HEK293 (cell line): ENCODE data around the gene FUT3.

Source experiments
- CTCF ChIA-PET: fragments of 350-600 bp; formaldehyde crosslinking; extraction: SDS; loops from one replicate; lab custom pipeline; 2021; ENCODE audit warnings: antibody characterized with exemption; lab: Yijun Ruan, JAX
- POLR2A ChIA-PET: fragments of 300-600 bp; formaldehyde crosslinking; extraction: SDS; loops from one replicate; lab custom pipeline; 2020; ENCODE audit warnings: antibody characterized with exemption, inconsistent platforms; lab: Yijun Ruan, JAX
- H3K27ac ChIP-seq: fragments of 200-500 bp; sonication (Bioruptor generic); 2 replicates; pipeline ENCODE4 v1.5.1; 2014; ENCODE audit warnings: low read depth, low read length, control low read depth, inconsistent platforms; ENCODE audit errors: extremely low read depth
- H3K36me3 ChIP-seq, 2 experiments: fragments of 200-500 bp in 1 of 2; sonication (Bioruptor generic) in 1 of 2; 1 replicate in 1 of 2; 2 replicates in 1 of 2; pipeline ENCODE4 v1.5.1; 2014 to 2017; ENCODE audit warnings: inconsistent platforms in 2 of 2, low read length in 2 of 2; ENCODE audit not compliant: control insufficient read depth in 2 of 2, insufficient read depth in 1 of 2
- H3K4me1 ChIP-seq: fragments of 200-500 bp; sonication (Bioruptor generic); 2 replicates; pipeline ENCODE4 v1.5.1; 2014; ENCODE audit warnings: mild to moderate bottlenecking, low read length, inconsistent platforms; ENCODE audit not compliant: control insufficient read depth, insufficient read depth
- H3K4me3 ChIP-seq: 2 replicates; pipeline ENCODE4 v1.5.1; 2011; ENCODE audit warnings: low read depth, mild to moderate bottlenecking, control low read depth, low read length, moderate library complexity
- H3K9me3 ChIP-seq: fragments of 200-500 bp; sonication (Bioruptor generic); 2 replicates; pipeline ENCODE4 v1.5.1; 2014; ENCODE audit warnings: low read depth, low read length, inconsistent platforms; ENCODE audit not compliant: control insufficient read depth, insufficient read depth
- GFI1B ChIP-seq: fragments of 450-650 bp; formaldehyde crosslinking; IDR thresholded peaks from 2 replicates; pipeline ENCODE4 v1.5.1; 2016; ENCODE audit warnings: missing biosample characterization, missing genetic modification characterization
- HOXC10 ChIP-seq: sonication (generic); formaldehyde crosslinking; IDR thresholded peaks from 2 replicates; pipeline ENCODE4 v1.8.1; 2023; ENCODE audit warnings: mild to moderate bottlenecking, missing genetic modification reagents
- SCRT1 ChIP-seq: fragments of 450-650 bp; formaldehyde crosslinking; IDR thresholded peaks from 2 replicates; pipeline ENCODE4 v1.5.1; 2016; ENCODE audit warnings: missing biosample characterization, missing genetic modification characterization, borderline replicate concordance
- SP2 ChIP-seq: fragments of 450-650 bp; formaldehyde crosslinking; IDR thresholded peaks from 2 replicates; pipeline ENCODE4 v1.5.1; 2016; ENCODE audit warnings: missing biosample characterization, missing genetic modification characterization
- YY1 ChIP-seq: fragments of 450-650 bp; formaldehyde crosslinking; IDR thresholded peaks from 2 replicates; pipeline ENCODE4 v1.5.1; 2018; ENCODE audit warnings: missing biosample characterization, missing genetic modification characterization
- YY2 ChIP-seq: fragments of 450-650 bp; formaldehyde crosslinking; IDR thresholded peaks from 2 replicates; pipeline ENCODE4 v1.5.1; 2016; ENCODE audit warnings: missing biosample characterization, missing genetic modification characterization
- ZBTB8A ChIP-seq: fragments of 450-650 bp; formaldehyde crosslinking; IDR thresholded peaks from 2 replicates; pipeline ENCODE4 v1.5.1; 2016; ENCODE audit warnings: missing biosample characterization, missing genetic modification characterization
- ZFHX2 ChIP-seq: fragments of 450-650 bp; formaldehyde crosslinking; conservative IDR thresholded peaks from 2 replicates; pipeline ENCODE4 v1.5.1; 2016; ENCODE audit warnings: missing biosample characterization, missing genetic modification characterization
- ZFP3 ChIP-seq: fragments of 450-650 bp; formaldehyde crosslinking; IDR thresholded peaks from 2 replicates; pipeline ENCODE4 v1.5.1; 2016; ENCODE audit warnings: low read depth, missing biosample characterization, missing genetic modification characterization
- ZNF114 ChIP-seq: fragments of 450-650 bp; formaldehyde crosslinking; IDR thresholded peaks from 2 replicates; pipeline ENCODE4 v1.5.0; 2017; ENCODE audit warnings: missing biosample characterization, missing genetic modification characterization
- ZNF121 ChIP-seq: fragments of 450-650 bp; formaldehyde crosslinking; IDR thresholded peaks from 2 replicates; pipeline ENCODE4 v1.5.1; 2016; ENCODE audit warnings: missing biosample characterization, missing genetic modification characterization
- ZNF140 ChIP-seq: fragments of 450-650 bp; formaldehyde crosslinking; IDR thresholded peaks from 2 replicates; pipeline ENCODE4 v1.5.1; 2016; ENCODE audit warnings: missing biosample characterization, missing genetic modification characterization
- ZNF16 ChIP-seq: fragments of 450-650 bp; formaldehyde crosslinking; IDR thresholded peaks from 2 replicates; pipeline ENCODE4 v1.5.1; 2016; ENCODE audit warnings: low read depth, missing biosample characterization, missing genetic modification characterization
- ZNF174 ChIP-seq: fragments of 450-650 bp; formaldehyde crosslinking; IDR thresholded peaks from 2 replicates; pipeline ENCODE4 v1.5.0; 2017; ENCODE audit warnings: missing biosample characterization, mild to moderate bottlenecking, missing genetic modification characterization
- ZNF19 ChIP-seq: fragments of 450-650 bp; formaldehyde crosslinking; IDR thresholded peaks from 2 replicates; pipeline ENCODE4; 2016; ENCODE audit warnings: missing biosample characterization, missing genetic modification characterization, low read depth
- ZNF214 ChIP-seq: fragments of 450-650 bp; formaldehyde crosslinking; IDR thresholded peaks from 2 replicates; pipeline ENCODE4 v1.5.1; 2017; ENCODE audit warnings: missing biosample characterization, mild to moderate bottlenecking, missing genetic modification characterization, borderline replicate concordance
- ZNF433 ChIP-seq: fragments of 450-650 bp; formaldehyde crosslinking; IDR thresholded peaks from 2 replicates; pipeline ENCODE4 v1.5.1; 2016; ENCODE audit warnings: missing biosample characterization, missing genetic modification characterization, low read depth
- ZNF544 ChIP-seq: fragments of 450-650 bp; formaldehyde crosslinking; IDR thresholded peaks from 2 replicates; pipeline ENCODE4 v1.5.0; 2017; ENCODE audit warnings: missing biosample characterization, missing genetic modification characterization
- ZNF610 ChIP-seq: fragments of 450-650 bp; formaldehyde crosslinking; IDR thresholded peaks from 2 replicates; pipeline ENCODE4 v1.5.1; 2016; ENCODE audit warnings: missing biosample characterization, missing genetic modification characterization, borderline replicate concordance
- ZNF776 ChIP-seq: fragments of 450-650 bp; formaldehyde crosslinking; IDR thresholded peaks from 2 replicates; pipeline ENCODE4 v1.5.0; 2017; ENCODE audit warnings: missing biosample characterization, missing genetic modification characterization, borderline replicate concordance
- ZSCAN30 ChIP-seq: fragments of 450-650 bp; IDR thresholded peaks from 2 replicates; pipeline ENCODE4 v1.5.1; 2018; ENCODE audit warnings: missing biosample characterization, mild to moderate bottlenecking, missing genetic modification characterization, moderate library complexity
- TF ChIP-seq, protein P1 (sequence below): fragments of 450-650 bp; formaldehyde crosslinking; IDR thresholded peaks from 2 replicates; pipeline ENCODE4 v1.5.1; 2017; ENCODE audit warnings: missing biosample characterization, missing genetic modification characterization
- TF ChIP-seq, protein P2 (sequence below): fragments of 450-650 bp; formaldehyde crosslinking; IDR thresholded peaks from 2 replicates; pipeline ENCODE4 v1.5.1; 2016; ENCODE audit warnings: missing biosample characterization, missing genetic modification characterization
- TF ChIP-seq, protein P3 (sequence below): fragments of 450-650 bp; formaldehyde crosslinking; IDR thresholded peaks from 2 replicates; pipeline ENCODE4 v1.5.1; 2017; ENCODE audit warnings: missing biosample characterization, missing genetic modification characterization

The FUT3 gene

GRCh38 chr19:5829567-5830310, 21.5 kb downstream of the FUT3 start:
- H3K9me3 ChIP-seq: no peaks in the 10 kb centered on the region
- no peak overlapping the region for H3K4me3 ChIP-seq
- no peak overlapping the region for H3K27ac ChIP-seq
- peaks cover 6% of the 10 kb centered on the region for H3K4me1 ChIP-seq
- CTCF ChIA-PET: interaction anchor here (0.6 to 3.2 kb wide), 2 partner anchors 26 to 32 kb away, joined by 5 to 27 read pairs; partner anchors contain the start of gene NRTN
- 0 out of 2 replicates have a peak, but pooled peaks have one; percentile 6 for TF ChIP-seq ZBTB8A (tag by site-specific recombination)
- TF ChIP-seq, protein P1, sequence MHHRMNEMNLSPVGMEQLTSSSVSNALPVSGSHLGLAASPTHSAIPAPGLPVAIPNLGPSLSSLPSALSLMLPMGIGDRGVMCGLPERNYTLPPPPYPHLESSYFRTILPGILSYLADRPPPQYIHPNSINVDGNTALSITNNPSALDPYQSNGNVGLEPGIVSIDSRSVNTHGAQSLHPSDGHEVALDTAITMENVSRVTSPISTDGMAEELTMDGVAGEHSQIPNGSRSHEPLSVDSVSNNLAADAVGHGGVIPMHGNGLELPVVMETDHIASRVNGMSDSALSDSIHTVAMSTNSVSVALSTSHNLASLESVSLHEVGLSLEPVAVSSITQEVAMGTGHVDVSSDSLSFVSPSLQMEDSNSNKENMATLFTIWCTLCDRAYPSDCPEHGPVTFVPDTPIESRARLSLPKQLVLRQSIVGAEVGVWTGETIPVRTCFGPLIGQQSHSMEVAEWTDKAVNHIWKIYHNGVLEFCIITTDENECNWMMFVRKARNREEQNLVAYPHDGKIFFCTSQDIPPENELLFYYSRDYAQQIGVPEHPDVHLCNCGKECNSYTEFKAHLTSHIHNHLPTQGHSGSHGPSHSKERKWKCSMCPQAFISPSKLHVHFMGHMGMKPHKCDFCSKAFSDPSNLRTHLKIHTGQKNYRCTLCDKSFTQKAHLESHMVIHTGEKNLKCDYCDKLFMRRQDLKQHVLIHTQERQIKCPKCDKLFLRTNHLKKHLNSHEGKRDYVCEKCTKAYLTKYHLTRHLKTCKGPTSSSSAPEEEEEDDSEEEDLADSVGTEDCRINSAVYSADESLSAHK (tag by site-specific recombination): 0 out of 2 replicates have a peak, but pooled peaks have one; percentile 37
- TF ChIP-seq SP2 (tag by site-specific recombination): 0 out of 2 replicates have a peak, but pooled peaks have one; percentile 6
- no peak for TF ChIP-seq GFI1B (tag by site-specific recombination)
- 0 out of 2 replicates have a peak, but pooled peaks have one; percentile 2 for TF ChIP-seq ZFHX2 (tag by site-specific recombination)
- TF ChIP-seq SCRT1: no peak
- no peaks in the 10 kb centered on the region for H3K36me3 ChIP-seq
- POLR2A ChIA-PET: interaction anchor here (1.0 kb wide), 1 partner anchor 17 kb away, joined by 8 read pairs; no protein-coding TSS in a partner anchor

DNA sequence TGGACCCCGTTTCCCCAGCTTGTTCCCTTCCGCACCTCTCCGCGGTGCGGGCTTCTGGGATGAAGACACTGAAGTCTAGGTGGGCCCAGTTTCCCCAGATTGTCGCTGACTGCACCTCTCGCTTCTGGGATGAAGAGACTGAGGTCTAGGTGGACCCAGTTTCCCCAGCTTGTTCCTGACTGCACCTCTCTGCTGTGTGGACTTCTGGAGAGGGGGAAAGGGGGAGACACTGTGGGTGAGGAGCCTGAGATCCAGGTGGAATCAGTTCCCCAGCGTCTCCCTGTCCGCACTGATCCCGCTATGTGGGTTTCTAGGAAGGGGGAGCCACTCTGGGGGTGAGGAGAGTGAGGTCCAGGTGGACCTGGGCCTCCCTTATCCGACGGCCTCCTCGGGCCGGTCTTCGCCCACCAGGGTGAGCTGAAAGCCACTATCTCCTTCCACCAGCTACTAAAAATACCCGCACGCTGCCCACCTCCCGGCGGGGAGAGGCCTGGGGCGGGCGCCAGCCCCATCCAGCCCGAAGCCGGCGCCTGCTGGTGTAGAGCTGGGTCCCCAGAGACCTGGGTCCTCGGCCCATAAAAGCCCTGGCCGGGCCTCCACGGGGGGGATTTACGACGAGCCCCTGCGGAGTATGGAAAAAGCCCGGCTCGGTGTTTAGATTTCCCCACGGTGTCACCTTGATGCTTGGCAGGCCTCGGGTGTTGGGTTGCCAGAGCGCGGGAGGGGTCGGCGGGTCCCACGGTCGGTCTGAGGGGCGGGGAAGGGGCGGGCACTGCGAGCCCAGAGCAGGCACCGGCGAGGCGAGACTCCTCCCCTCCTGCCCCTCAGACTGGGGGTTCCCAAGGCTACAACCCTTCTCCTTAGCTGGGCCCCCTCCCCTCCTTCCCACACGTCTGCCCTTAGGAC, 22.3 kb downstream of the FUT3 start:
- Histone ChIP-seq H3K36me3 (no peaks in the 10 kb centered on the region), H3K9me3 (no peaks in the 10 kb centered on the region), H3K4me3 (peak overlapping the region; percentile 31), H3K4me1 (peaks cover 6% of the 10 kb centered on the region), H3K27ac (peak overlapping the region; percentile 59; the same call in 1 of the 2 replicates)
- POLR2A ChIA-PET: interaction anchor here (0.8 to 2.6 kb wide), 10 partner anchors 10 to 188 kb away, joined by 3 to 35 read pairs (median 4); partner anchors contain the start of genes FUT6, NDUFA11, NRTN and RANBP3
- CTCF ChIA-PET: interaction anchor here (0.6 to 3.2 kb wide), 10 partner anchors 12 to 911 kb away, joined by 3 to 27 read pairs (median 4); partner anchors contain the start of gene NRTN
- no peak for TF ChIP-seq YY1 (tag by site-specific recombination)
- TF ChIP-seq, protein P2, sequence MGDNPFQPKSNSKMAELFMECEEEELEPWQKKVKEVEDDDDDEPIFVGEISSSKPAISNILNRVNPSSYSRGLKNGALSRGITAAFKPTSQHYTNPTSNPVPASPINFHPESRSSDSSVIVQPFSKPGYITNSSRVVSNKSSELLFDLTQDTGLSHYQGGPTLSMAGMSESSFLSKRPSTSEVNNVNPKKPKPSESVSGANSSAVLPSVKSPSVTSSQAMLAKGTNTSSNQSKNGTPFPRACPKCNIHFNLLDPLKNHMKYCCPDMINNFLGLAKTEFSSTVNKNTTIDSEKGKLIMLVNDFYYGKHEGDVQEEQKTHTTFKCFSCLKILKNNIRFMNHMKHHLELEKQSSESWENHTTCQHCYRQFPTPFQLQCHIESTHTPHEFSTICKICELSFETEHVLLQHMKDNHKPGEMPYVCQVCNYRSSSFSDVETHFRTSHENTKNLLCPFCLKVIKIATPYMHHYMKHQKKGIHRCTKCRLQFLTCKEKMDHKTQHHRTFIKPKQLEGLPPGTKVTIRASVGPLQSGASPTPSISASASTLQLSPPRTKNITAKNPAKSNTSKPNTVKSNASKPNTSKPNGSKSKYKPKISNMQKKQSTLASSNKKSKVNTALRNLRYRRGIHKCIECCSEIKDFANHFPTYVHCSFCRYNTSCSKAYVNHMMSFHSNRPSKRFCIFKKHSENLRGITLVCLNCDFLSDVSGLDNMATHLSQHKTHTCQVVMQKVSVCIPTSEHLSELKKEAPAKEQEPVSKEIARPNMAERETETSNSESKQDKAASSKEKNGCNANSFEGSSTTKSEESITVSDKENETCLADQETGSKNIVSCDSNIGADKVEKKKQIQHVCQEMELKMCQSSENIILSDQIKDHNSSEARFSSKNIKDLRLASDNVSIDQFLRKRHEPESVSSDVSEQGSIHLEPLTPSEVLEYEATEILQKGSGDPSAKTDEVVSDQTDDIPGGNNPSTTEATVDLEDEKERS (tag by site-specific recombination): no peak
- no peak for TF ChIP-seq HOXC10 (CRISPR knock-in tag)
- no peak for TF ChIP-seq ZNF776
- no peak for TF ChIP-seq ZNF433 (tag by site-specific recombination)
- no peak for TF ChIP-seq ZNF121 (tag by site-specific recombination)
- TF ChIP-seq, protein P3, sequence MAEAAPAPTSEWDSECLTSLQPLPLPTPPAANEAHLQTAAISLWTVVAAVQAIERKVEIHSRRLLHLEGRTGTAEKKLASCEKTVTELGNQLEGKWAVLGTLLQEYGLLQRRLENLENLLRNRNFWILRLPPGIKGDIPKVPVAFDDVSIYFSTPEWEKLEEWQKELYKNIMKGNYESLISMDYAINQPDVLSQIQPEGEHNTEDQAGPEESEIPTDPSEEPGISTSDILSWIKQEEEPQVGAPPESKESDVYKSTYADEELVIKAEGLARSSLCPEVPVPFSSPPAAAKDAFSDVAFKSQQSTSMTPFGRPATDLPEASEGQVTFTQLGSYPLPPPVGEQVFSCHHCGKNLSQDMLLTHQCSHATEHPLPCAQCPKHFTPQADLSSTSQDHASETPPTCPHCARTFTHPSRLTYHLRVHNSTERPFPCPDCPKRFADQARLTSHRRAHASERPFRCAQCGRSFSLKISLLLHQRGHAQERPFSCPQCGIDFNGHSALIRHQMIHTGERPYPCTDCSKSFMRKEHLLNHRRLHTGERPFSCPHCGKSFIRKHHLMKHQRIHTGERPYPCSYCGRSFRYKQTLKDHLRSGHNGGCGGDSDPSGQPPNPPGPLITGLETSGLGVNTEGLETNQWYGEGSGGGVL (tag by site-specific recombination): no peak
- no peak for TF ChIP-seq ZNF544 (tag by site-specific recombination)
- TF ChIP-seq ZSCAN30: 0 out of 2 replicates have a peak, but pooled peaks have one; percentile 62
- no peak for TF ChIP-seq ZNF174 (tag by site-specific recombination)
- no peak for TF ChIP-seq ZFP3
- TF ChIP-seq ZNF214: no peak
- peak; percentile 19; the same call in 1 of the 2 replicates for TF ChIP-seq ZFHX2 (tag by site-specific recombination)
- no peak for TF ChIP-seq ZNF610 (tag by site-specific recombination)
- TF ChIP-seq ZNF19 (tag by site-specific recombination): no peak
- no peak for TF ChIP-seq ZNF114
- TF ChIP-seq ZBTB8A (tag by site-specific recombination): peak; percentile 90
- TF ChIP-seq YY2 (tag by site-specific recombination): no peak
- TF ChIP-seq ZNF140 (tag by site-specific recombination): no peak
- TF ChIP-seq ZNF16 (tag by site-specific recombination): no peak
